Stomach (tissue), 9 donors: ENCODE results near the gene CAPN7. TPM values are rescaled to one million over a fixed set of nuclear protein-coding genes. Genes with fewer than 3 reads are reported as not detected.

ENCODE experiments used
- DNase-seq, 2 donors: peaks; one replicate each; pipeline versions ENCODE4 v3.0.0 to v3.0.0-alpha.2; 2013 to 2019
- H3K27ac ChIP-seq, 5 donors: fragments of 200-600 bp in 4 of 5; sonication (generic) in 4 of 5; one replicate each; pipeline ENCODE4 v1.5.1; 2013 to 2019; ENCODE audit warnings: mild to moderate bottlenecking in 1 of 5, moderate library complexity in 1 of 5
- H3K27me3 ChIP-seq, 3 donors: fragments of 200-600 bp; sonication (generic); one replicate each; pipeline ENCODE4 v1.5.1; 2017 to 2019; ENCODE audit warnings: mixed run types in 1 of 3
- H3K36me3 ChIP-seq, 4 donors: fragments of 200-600 bp; sonication (generic); 1 replicate in 3 of 4; 2 replicates in 1 of 4; pipeline ENCODE4 v1.5.1; 2016 to 2019
- H3K4me1 ChIP-seq, 4 donors: fragments of 200-600 bp; sonication (generic); one replicate each; pipeline ENCODE4 v1.5.1; 2016 to 2019
- H3K4me3 ChIP-seq, 4 donors: fragments of 200-600 bp; sonication (generic) in 3 of 4; one replicate each; pipeline ENCODE4 v1.5.1; 2016 to 2019; ENCODE audit warnings: mild to moderate bottlenecking in 1 of 4
- H3K9me3 ChIP-seq, 4 donors: fragments of 200-600 bp; sonication (generic); one replicate each; pipeline ENCODE4 v1.5.1; 2016 to 2019
- EP300 ChIP-seq: sonication (generic); formaldehyde crosslinking; IDR thresholded peaks from one replicate; pipeline ENCODE4 v1.6.1; 2017; ENCODE audit warnings: antibody characterized with exemption
- POLR2A ChIP-seq, 4 donors: fragments of 450-650 bp; IDR thresholded peaks; one replicate each; pipeline ENCODE4 v1.6.1; 2016; ENCODE audit warnings: antibody characterized with exemption in 4 of 4, control low read depth in 2 of 4, mild to moderate bottlenecking in 1 of 4, moderate library complexity in 1 of 4
- POLR2AphosphoS5 ChIP-seq, 3 donors: sonication (generic); formaldehyde crosslinking; IDR thresholded peaks; one replicate each; pipeline ENCODE4 v1.6.1; 2016; ENCODE audit warnings: antibody characterized with exemption in 3 of 3
- WGBS, 5 donors: extraction: QIAGEN DNeasy Blood & Tissue Kit in 3 of 5; methylation state at CpG; one replicate each; pipeline versions ENCODE4 v1.1.5 to v1.1.7; 2013 to 2018; 5-methylcytosine and 5-hydroxymethylcytosine counted together
- intact Hi-C: fragments of 100-400 bp; cut with DNase I; formaldehyde crosslinking; loops from one replicate; pipeline ENCODE4 v1.15.1; 2023; ENCODE audit warnings: low total_unique reads
- polyA plus RNA-seq, 3 donors: library from polyadenylated mRNA; stranded (reverse); fragments of 200-250 nt; gene quantifications; one replicate each; pipeline ENCODE4 v1.2.3, GENCODE V29; 2013
- total RNA-seq, 5 donors: library from RNA; depleted of rRNA; stranded (reverse); fragments of >200 nt; gene quantifications; one replicate each; pipeline versions ENCODE4 v1.1.0 to v1.2.3, GENCODE V29; 2014 to 2016
- TF ChIP-seq, protein P1 (sequence below), 7 experiments: fragments of 450-650 bp in 4 of 7; fragments of 200-600 bp in 3 of 7; sonication (generic) in 3 of 7; IDR thresholded peaks; one replicate each; pipeline ENCODE4 v1.5.1; 2016 to 2019; ENCODE audit warnings: antibody characterized with exemption in 7 of 7, control low read depth in 2 of 7, mild to moderate bottlenecking in 1 of 7
- donor health status: healthy with polysubstance abuse.
- donor health status: Bipolar disorder and iron deficiency.
- donor health status: healthy.

Gene CAPN7
- total and polyA plus RNA-seq, 8 donors = 7.7 to 483 (median 75.0) TPM

DNA sequence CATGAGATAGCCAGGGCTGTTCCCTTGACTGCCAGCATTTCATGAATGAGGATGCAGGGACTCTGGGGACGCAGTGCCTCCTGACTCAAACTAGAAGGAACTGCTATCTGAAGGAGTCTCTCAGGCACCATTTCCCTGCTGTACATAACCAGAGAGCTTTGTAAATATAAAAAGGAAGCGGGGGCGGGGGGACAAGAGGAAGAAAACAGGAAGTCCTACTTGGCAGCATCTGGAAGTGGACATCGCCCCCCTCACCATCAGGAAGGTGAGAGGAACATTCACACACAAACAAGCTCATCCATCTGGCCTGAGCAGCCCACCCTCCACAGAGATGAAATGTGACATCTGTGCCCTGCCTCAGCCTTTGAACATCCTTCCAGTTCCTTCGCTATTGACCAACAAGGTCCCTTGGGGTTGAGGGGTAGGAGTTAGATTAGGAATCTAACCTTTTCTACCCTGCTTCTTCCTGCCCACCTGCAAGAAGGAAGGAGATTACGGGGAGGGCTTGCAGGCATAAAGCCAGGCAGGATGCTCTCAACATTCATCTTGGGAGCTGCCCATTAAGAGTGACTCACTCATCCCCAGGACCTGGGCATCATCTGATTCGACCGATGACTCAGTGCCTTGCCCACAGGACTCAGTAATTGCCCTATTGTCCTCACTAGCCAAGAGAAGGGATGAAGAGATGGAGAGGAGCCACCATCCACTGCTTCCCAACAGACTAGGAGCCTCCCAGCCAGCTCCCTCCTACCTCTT is 94.5 kb downstream of the CAPN7 start:
- Histone ChIP-seq H3K27me3 (no peaks in the 10 kb centered on the region), H3K9me3 (no peaks in the 10 kb centered on the region), H3K27ac (peak overlapping the region in 4 of 5 donors; percentile 10 to 52 (median 32)), H3K36me3 (peaks cover 9 to 22% (median 16%) of the 10 kb centered on the region in 4 donors), H3K4me1 (peaks cover 0 to 23% (median 5%) of the 10 kb centered on the region in 4 donors), H3K4me3 (no peak overlapping the region)
- TF ChIP-seq POLR2A (IDR thresholded peaks at IDR 0.05) (no peak), POLR2AphosphoS5 (IDR thresholded peaks at IDR 0.05) (no peak), EP300 (no peak)
- TF ChIP-seq, protein P1, sequence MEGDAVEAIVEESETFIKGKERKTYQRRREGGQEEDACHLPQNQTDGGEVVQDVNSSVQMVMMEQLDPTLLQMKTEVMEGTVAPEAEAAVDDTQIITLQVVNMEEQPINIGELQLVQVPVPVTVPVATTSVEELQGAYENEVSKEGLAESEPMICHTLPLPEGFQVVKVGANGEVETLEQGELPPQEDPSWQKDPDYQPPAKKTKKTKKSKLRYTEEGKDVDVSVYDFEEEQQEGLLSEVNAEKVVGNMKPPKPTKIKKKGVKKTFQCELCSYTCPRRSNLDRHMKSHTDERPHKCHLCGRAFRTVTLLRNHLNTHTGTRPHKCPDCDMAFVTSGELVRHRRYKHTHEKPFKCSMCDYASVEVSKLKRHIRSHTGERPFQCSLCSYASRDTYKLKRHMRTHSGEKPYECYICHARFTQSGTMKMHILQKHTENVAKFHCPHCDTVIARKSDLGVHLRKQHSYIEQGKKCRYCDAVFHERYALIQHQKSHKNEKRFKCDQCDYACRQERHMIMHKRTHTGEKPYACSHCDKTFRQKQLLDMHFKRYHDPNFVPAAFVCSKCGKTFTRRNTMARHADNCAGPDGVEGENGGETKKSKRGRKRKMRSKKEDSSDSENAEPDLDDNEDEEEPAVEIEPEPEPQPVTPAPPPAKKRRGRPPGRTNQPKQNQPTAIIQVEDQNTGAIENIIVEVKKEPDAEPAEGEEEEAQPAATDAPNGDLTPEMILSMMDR (IDR thresholded peaks at IDR 0.05) = no peak
- DNase-seq = no peak
- 60 to 82% (median 64%) methylated on average over 7 to 8 of the region's 8 CpGs for WGBS, 5 donors
- intact Hi-C loops = no loop called here

DNA sequence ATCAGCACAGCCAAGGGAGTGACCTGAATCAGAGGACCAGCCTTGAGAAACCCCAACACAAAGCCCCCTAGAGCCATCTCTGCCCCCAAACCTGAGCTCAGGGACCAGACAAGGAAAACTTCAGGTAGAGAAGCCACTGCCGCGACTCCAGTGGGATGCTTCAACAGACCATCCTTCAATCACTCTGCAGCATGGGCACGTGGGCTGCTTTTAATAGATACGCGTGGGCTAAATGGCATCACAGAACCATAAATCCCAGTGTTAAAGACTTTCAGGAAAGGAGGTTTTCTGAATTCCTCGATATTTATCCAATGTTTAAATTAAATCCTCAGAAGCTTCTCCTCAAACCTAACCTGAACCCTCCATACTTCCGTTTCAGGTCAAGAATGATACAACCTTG is 95.7 kb downstream of the CAPN7 start:
- H3K4me1 ChIP-seq = peaks cover 0 to 23% (median 5%) of the 10 kb centered on the region in 4 donors
- TF ChIP-seq POLR2A (IDR thresholded peaks at IDR 0.05) = no peak
- no peak for TF ChIP-seq POLR2AphosphoS5 (IDR thresholded peaks at IDR 0.05)
- no peak for TF ChIP-seq EP300
- TF ChIP-seq, protein P1 (IDR thresholded peaks at IDR 0.05) = no peak
- intact Hi-C loops = no loop called here
- no peaks in the 10 kb centered on the region for H3K27me3 ChIP-seq
- no peak for DNase-seq
- WGBS, 5 donors = 94 to 97% (median 96%) methylated on average over 7 of the region's 7 CpGs
- peak overlapping the region in 1 of 5 donors; percentile 18 for H3K27ac ChIP-seq
- no peaks in the 10 kb centered on the region for H3K9me3 ChIP-seq
- no peak overlapping the region for H3K4me3 ChIP-seq
- peaks cover 9 to 22% (median 16%) of the 10 kb centered on the region in 4 donors for H3K36me3 ChIP-seq

Other genes starting within 250 kb of the CAPN7 start
- gene MRPS25, start 140.9 kb upstream of the CAPN7 start, total RNA-seq = 100 to 1,000 TPM in 1 of 5 donors, 10 to 100 TPM in 4; 13.9 to 126 (median 24.9) TPM
- 10 to 100 TPM; 17.7 to 51.9 (median 38.3) TPM for gene MRPS25, start 140.9 kb upstream of the CAPN7 start, polyA plus RNA-seq
- gene RBSN, start 107.1 kb upstream of the CAPN7 start, total RNA-seq = 100 to 1,000 TPM in 1 of 5 donors, 10 to 100 TPM in 3, 1 to 10 TPM in 1; 4.3 to 127 (median 26.6) TPM
- gene RBSN, start 107.1 kb upstream of the CAPN7 start, polyA plus RNA-seq = 1 to 10 TPM; 5.9 to 8.5 (median 7.9) TPM
- gene SH3BP5, start 126.3 kb downstream of the CAPN7 start, total RNA-seq = 10 to 100 TPM in 4 of 5 donors, 1 to 10 TPM in 1; 1.8 to 43.7 (median 27.5) TPM
- 10 to 100 TPM; 12.5 to 16.5 (median 13.0) TPM for gene SH3BP5, start 126.3 kb downstream of the CAPN7 start, polyA plus RNA-seq
- gene METTL6, start 221.3 kb downstream of the CAPN7 start, total RNA-seq = 10 to 100 TPM in 1 of 5 donors, 1 to 10 TPM in 3, under 1 TPM in 1; 0.29 to 35.8 (median 5.9) TPM
- gene METTL6, start 221.3 kb downstream of the CAPN7 start, polyA plus RNA-seq = 10 to 100 TPM in 2 of 3 donors, 1 to 10 TPM in 1; 6.8 to 14.5 (median 11.5) TPM
- gene EAF1, start 221.4 kb downstream of the CAPN7 start, total RNA-seq = 10 to 100 TPM in 4 of 5 donors, 1 to 10 TPM in 1; 1.8 to 62.9 (median 29.5) TPM
- gene EAF1, start 221.4 kb downstream of the CAPN7 start, polyA plus RNA-seq = 1 to 10 TPM; 3.2 to 8.2 (median 8.1) TPM